ENCODE data around the gene ABITRAM.
"Not testable (repeated sequence)": the region's sequence is repeated elsewhere in the genome, so short reads cannot be mapped to it uniquely, and the experiment has no call there.

ABITRAM gene

DNA sequence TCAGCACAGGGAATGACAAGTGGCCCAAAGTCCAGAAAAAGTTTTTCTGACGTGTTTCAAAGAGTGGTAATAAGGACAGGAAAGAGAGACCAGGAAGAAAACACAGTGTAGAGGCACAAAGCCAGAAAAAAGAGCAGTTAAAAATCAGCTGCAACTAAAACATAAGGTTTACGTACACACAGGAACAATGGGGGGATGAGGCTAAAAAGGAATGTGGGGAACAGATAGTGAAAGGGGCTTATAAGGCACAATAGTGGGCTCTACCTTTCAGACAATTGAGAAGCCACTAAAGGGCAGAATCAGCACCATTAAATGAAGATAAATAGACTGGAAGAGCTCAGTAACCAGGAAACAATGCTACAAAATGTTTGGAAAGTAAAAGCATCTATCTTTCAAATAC, 5.8 kb upstream of the ABITRAM start:
- no peak for DNase-seq (ENCODE audit: low spot score)

DNA sequence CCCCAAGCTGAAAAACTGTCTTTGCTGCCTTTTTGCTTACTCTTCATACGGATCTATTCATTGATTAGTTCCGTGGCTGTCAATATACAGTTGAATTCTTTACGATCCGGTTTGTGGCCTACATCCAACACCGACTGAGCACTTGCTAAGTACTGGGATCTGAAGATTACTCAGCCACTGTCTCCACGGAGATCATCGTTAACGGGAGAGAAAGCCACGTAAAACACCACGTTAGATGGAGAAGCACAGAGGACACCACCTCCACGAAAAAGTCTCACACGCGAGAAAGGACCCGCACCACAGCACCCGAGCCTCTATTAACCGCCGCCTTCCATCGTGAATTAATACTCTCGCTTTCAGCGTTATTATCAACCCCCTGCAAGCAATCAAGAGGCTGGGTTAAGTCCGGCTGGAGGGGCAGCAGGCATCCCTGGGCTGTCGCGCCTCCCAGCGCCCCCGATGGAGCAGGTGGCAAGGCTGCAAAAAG, 926 bp upstream of the ABITRAM start:
- DNase-seq (ENCODE audit: low spot score), result peak; percentile 29

DNA sequence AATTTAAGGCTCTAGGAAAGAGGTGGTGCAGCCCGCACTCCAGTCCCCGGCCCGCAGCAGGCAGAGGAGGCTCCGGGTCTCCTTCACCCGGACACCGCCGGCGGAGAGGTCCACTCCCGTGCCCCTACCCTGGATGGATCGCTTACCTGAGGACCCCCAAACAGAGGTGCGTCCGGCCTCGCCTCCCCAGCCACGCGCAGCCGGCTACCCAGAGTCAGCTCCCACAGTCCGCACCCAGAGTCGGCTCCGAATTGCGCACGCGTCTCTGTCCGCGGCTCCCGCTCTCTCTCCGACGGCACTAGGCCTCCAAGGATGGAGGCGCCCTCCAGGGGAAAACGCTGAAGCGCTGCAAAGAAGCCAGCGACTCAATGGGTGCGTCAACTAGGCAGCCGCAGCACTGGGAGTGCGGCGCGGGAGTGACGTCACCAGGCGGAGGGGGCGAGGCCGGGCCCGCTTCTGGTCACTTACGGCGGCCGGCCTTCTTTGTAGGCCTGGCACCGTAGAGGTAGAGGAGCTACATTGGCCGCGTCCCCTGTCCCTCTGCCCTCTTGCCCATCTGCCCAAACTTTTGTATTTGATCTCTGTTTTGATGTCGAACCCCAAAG, 380 bp upstream of the ABITRAM start, which contains the start of gene ELP1:
Gene ELP1, minus strand, starts transcription at position 407 of the 605 bp plus-strand sequence. CDS start 2,978 bp downstream, outside the sequence.
- peak; percentile 88 for DNase-seq (ENCODE audit: low spot score)

- no peak for DNase-seq (ENCODE audit: low spot score)
These were observed 3.5 kb downstream of the ABITRAM start for GRCh38 chr9:108937561-108938305.

DNA sequence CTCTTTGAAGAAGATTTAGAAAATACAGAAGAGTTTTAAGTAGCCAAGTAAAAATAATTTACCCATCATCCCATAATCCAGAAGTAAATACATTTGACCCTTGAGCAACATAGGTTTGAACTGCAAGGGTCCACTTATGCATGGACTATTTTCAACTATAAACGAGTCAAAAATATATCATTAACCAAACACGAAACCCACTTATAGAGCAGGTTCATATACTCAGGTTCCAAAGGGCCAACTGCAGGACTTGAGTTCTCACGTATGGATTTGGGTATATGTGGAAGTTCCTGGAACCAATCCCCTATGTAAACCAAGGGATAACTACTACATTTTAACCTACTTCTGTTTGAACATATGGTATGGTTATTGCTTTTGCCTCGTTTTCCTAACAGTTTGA, 5.8 kb downstream of the ABITRAM start:
- DNase-seq (ENCODE audit: low spot score), result no peak

- no peak for DNase-seq (ENCODE audit: low spot score)
These were observed 16.0 kb downstream of the ABITRAM start for GRCh38 chr9:108950168-108950567.

DNA sequence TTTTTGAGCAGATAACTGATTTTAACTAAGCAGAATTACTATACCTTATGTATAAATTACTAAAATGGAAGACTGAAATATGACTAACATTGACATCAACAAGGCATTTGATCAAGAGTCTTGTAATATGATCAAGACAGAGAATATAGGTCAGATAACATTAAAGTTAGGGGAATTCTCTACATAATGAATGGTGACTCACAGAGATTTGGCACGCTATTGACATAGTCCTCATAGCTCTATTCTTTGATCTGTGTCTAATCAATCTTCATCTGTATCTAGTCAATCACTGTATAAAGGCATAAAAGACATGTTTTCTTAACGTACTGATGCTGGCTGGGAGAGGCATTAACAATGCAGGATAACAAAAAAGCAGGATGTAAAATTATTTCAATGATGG, 17.4 kb downstream of the ABITRAM start:
- no peak for DNase-seq (ENCODE audit: low spot score)

DNA sequence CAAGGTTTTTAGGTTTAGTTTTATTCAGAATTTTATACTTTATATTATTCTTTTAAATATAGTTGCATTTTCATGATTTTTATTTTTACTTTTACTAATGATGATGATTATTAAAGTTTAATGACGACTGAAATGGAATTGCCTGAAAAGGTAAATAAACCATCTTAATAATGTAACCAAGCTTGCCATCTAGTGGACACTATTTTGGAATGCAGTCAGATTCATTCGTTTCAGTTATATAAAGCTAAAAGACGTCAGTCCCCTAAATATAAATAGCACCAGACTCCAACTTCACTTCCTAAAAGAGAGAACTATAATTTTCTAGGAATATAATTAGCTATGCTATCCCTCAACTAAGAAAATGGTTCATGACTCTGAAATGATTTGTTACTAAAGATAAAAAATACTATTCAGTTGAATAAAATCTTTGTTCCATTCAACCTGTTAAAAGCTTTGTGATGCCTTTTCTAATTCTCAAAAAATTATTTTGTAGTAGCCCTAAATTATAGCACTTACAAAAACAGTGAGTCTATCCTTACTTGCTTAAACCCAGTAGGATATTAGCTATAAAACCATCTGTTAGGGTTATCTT, 19.9 kb downstream of the ABITRAM start:
- DNase-seq (ENCODE audit: low spot score), result peak; percentile 85

DNA sequence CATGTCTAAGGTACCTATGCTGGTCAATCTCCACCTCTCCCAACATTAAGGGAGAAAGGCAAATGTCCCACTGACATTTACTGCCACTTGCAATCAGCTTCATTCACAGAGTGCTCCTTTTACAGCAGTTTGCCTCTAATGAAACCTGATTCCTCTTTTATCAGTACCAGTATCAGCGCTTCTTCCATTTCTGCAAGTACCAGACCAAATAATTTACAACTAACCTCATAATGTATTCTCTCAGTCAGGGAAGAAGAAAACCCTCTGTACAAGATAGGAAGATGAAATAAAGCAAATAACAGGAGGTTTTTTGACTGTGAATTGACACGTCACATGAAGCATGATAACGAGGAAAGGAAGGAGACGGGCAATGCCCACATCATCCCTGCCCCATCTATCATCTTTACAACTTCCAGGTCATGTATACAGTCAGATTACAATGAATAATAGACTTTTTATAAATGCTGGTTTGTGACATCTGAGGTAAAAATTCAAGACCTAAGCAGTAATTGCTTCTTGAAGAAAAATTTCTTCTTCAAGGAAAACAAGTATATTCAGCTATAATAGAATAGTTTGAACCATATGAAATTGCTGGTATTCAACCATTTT, 21.9 kb downstream of the ABITRAM start:
- no peak for DNase-seq (ENCODE audit: low spot score)

- DNase-seq (ENCODE audit: low spot score), result no peak
These were observed 22.4 kb downstream of the ABITRAM start for GRCh38 chr9:108956631-108957026.

DNA sequence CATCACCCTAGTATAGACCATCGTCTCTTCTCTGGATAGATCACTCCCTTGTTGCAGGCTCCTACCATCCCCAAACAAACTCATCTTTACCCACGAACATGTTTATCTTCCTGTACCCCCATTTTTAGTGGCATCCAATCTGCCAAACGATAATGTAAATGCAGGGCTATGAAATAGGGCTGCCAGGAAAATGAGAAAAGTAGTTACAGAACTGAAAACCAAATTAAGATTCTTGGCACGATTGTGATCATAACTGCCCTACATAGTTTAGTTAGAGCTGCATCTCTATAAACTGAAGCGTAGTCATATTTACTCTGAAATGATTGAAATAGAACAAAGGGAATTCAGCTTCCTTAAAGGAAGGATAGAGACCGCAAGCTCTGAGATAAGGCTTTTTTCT, 26.1 kb downstream of the ABITRAM start:
- no peak for DNase-seq (ENCODE audit: low spot score)

- no peak for DNase-seq (ENCODE audit: low spot score)
These were observed 27.0 kb downstream of the ABITRAM start for GRCh38 chr9:108961151-108961550.

GRCh38 chr9:108963459-108964143, 29.4 kb downstream of the ABITRAM start:
- no peak for DNase-seq (ENCODE audit: low spot score)

GRCh38 chr9:108967916-108968315, 33.7 kb downstream of the ABITRAM start:
- DNase-seq (ENCODE audit: low spot score), result peak; percentile 7

- DNase-seq (ENCODE audit: low spot score), result not testable (repeated sequence)
These were observed 37.2 kb downstream of the ABITRAM start for GRCh38 chr9:108971392-108971791.

GRCh38 chr9:108972186-108972585, 38.0 kb downstream of the ABITRAM start:
- no peak for DNase-seq (ENCODE audit: low spot score)

- DNase-seq (ENCODE audit: low spot score), result no peak
These were observed 38.5 kb downstream of the ABITRAM start for GRCh38 chr9:108972626-108973209.

DNA sequence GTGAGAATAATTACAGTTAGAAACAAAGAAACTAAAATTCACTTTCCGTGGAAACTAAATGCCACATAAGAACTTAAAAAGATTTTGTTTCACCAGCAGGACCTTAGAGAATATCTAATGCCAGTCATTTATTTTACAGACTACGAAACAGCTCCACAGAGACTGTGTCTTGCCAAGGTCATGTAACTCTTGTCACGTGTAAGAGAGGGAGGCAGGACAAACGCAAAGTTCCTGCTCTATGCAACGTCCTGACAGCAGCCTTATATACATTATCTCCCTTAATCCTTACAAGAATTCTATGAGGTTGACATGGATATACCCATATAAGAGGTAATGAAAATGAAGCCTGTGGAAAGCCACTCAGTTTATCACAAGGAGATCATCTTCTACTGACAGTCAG, 39.7 kb downstream of the ABITRAM start:
- no peak for DNase-seq (ENCODE audit: low spot score)

DNA sequence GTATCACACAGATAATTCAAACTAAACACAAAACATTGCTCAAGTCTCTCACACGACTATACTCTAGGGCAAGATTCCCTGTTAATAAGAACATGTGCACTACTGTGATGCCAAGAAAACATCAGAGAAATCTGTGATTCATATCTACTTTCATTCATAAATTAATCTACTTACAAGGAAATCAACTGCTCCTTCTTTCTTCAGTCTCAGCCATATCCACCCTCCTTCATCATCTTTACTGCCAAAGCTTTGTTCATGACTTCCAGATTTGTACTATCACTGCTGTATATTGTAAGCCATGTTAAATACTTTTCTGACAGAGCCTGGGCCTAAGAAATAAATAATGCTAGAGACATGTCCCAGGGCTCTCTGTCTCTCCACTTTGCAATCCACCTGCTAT, 44.0 kb downstream of the ABITRAM start:
- DNase-seq (ENCODE audit: low spot score), result no peak

GRCh38 chr9:108980893-108981292, 46.7 kb downstream of the ABITRAM start:
- DNase-seq (ENCODE audit: low spot score), result no peak

DNA sequence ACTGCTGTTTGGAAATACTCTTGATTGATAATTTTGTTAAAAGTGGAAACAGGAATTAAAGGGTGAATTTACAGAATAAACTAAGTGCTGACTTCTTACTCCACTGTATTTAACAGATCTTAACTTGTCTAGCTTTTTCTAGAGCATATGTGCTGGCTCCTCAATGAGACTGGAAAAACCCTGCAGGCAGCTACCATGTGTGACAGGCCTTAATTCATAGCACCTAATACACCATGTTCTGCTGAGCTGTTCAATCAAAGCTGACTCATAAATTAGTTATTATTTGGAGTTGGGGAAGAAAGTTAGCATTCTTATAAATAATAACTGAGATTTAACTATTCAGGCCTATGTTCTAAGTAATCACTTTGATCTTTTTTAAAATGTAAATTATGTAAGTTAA, 49.7 kb downstream of the ABITRAM start:
- DNase-seq (ENCODE audit: low spot score), result no peak
